GM20000 (cell line): ENCODE data around the gene CYP27B1.
A peak's percentile ranks its signal among the peaks of the same experiment; 100 is the strongest.

Experiments used
- DNase-seq: peaks from one replicate; pipeline ENCODE4 v3.0.0; 2012; ENCODE audit warnings: low spot score
- TF ChIP-seq, protein P1 (sequence below): IDR thresholded peaks from 2 replicates; pipeline ENCODE4 v1.5.1; 2012; ENCODE audit warnings: mild to moderate bottlenecking, control low read depth; ENCODE audit errors: extremely low read depth, missing control alignments

CYP27B1 gene

DNA sequence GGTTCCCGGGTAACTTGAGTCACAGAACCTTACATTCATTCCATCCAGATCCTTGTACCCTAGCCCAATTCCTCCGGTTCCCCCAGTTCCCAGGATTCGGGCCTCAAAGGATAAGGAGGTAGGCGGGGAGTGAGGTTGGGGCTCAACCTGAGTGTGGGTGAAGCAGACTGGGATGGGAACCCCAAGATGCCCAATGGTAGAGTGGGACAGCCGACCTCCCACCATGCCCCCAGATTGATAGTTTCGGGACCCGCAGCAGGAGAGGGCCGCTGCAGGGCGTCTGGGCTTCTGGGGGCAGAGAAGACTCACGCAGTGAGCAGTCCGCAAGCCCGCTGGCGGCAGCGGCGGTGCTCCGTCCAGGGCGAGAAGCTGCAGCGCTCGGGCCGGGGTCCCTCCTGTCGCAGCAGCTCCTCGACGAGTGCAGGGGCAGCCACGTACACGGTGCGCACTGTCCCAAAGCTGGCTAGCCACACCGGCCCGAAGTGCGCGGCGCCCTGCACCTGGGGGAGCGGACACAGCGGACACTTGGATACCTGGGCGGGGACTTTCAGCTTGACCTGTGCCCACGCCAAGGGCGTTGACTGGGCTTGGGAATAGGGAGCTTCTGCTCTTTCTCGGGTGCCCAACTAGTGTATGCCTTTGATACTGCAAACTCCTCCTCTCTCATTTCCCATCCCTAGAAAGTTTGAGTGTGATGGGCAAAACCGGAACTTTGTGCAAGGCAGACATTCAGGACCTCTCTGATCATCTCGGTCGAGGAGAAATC, 997 bp downstream of the CYP27B1 start:
- TF ChIP-seq, protein P1, sequence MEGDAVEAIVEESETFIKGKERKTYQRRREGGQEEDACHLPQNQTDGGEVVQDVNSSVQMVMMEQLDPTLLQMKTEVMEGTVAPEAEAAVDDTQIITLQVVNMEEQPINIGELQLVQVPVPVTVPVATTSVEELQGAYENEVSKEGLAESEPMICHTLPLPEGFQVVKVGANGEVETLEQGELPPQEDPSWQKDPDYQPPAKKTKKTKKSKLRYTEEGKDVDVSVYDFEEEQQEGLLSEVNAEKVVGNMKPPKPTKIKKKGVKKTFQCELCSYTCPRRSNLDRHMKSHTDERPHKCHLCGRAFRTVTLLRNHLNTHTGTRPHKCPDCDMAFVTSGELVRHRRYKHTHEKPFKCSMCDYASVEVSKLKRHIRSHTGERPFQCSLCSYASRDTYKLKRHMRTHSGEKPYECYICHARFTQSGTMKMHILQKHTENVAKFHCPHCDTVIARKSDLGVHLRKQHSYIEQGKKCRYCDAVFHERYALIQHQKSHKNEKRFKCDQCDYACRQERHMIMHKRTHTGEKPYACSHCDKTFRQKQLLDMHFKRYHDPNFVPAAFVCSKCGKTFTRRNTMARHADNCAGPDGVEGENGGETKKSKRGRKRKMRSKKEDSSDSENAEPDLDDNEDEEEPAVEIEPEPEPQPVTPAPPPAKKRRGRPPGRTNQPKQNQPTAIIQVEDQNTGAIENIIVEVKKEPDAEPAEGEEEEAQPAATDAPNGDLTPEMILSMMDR = no peak
- no peak for DNase-seq

DNA sequence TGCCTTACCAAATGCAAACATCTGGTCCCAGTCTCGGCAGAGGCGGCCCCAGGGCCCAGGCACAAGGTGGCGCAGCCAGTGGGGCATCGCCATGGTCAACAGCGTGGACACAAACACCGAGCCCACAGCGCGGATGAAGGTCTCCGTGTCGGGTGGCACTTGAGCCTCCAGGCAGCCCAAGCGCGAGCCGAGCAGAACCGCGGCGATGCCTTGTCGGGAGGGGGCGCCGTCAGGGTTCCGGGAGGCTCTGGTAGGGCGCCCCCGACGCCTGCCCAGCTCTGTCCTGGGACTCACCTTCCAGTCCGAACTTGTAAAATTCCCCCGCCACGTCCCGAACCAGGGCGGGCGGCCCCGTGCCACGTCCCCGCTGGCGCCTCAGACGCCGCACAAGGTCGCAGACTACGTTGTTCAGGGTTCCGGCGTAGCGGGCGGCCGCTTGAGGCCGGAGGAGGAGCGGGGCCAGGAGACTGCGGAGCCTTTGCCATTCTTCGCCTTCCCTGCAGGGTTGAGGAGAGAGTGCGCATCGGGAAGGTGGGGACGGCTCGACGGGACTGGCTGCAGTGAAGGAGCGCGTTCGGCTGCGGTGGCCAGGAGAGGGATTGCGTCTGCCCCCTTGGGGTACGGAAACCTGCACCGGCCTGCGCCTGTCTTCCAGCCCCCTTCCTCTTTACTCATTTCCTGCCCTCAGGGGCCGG, 1.7 kb downstream of the CYP27B1 start:
- DNase-seq = peak; percentile 67

DNA sequence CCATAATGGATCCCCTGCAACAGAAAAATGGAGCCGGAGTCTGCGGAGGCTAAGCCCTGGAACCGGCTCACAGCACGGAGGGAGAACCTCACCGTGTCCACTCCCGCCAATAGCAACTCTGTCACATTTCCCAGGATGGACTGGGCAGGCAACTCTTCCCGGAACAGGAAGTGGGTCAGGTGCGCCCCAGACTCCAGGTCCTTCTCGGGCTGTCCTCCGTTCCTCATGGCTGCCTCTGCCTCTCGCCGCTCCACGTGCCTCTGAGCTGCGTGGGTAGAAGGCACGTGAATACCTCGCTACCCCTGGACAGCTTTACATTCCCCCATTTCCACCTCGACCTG, 2.2 kb downstream of the CYP27B1 start:
- DNase-seq = no peak
- TF ChIP-seq, protein P1 = no peak

More for the DNA sequence above, 1.7 kb downstream of the CYP27B1 start:
- TF ChIP-seq, protein P1 = peak; percentile 59

DNA sequence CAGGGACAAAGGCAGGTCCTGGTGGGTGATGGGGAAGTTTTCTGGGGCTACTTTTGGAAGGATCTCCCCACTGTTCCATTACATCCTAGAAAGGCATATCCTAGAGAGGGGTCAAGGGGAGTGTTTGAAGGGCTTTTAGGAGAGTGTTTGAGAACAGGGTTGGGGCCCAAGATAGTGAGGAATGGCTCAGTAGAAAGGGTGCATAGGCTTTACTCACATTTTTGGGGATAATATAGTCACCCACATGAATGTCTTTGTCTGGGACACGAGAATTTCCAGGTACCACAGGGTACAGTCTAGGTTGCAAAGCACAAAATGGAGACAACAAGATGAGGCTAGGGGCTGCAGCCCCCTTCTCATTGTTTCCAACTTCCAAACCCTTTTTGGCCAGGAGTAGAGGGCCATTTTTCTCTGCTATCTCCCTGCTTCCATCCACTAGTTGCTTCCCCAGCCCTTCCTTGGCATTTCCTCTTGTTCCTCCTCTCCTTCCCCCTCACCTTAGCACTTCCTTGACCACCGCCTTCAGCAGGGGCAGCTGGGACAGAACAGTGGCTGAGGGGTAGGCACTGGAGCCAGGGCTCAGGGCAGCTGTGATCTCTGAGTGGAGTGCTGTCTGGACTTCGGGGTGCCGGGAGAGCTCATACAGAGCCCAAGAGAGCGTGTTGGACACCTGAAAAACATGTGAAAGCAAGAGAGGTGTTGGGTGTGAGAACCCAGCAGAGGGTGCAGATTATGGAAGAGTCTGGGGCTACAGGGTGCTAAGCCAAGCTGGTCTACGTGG, 2.8 kb downstream of the CYP27B1 start:
- no peak for DNase-seq
- TF ChIP-seq, protein P1 = no peak

DNA sequence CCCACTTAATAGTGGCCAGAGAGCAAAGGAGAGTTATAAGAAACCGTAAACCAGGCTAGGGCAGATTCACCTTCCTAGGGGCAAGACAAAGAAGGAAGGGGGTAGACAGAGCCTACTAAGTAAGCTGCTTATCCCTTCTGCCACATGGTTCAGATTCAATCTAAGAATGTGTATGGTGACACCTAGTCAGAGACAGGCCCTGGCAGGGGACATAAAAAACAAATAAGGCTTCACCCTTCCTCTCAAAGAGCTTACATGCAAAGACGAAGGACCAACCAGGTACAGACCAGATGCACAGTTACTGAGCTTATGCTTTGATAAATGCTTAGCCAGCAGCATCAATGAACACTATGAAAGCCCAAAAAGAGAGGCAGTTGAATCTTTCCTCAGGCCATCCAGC, 4.4 kb downstream of the CYP27B1 start:
- no peak for DNase-seq
- TF ChIP-seq, protein P1 = no peak

DNA sequence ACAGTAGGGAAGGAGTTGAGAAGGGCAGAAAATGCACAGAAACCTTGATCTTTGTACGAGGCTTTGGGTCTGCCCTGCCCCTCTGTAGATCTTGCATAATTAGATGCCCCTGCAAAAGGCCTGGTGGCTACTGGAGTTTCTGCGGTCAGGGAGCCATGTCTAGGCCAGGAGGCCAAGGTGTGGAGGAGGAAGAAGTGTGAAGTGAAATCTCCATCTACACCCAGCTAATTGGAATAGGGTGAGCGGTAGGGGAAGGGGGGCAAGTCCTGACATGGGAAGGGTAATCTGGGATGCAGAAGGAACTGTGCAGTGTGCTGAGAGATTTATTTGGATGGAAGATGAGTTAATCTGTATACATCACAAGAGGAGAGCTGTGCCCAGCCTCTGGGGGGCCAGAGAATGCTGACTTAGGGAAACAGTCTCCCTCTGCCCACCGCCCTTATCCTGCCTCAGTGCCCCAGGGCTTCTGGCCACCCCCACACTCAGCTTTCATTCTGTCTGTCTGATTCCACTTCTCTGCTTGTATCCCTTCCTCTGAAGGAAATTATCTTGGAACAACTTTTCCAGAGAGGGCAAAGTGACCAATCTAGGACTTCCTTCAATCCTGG, 5.4 kb downstream of the CYP27B1 start:
- TF ChIP-seq, protein P1 = no peak
- no peak for DNase-seq
